ENCODE measurements around the gene ZFYVE21. TPM values are rescaled to one million over a fixed set of nuclear protein-coding genes. Genes with fewer than 3 reads are reported as not detected.

The ZFYVE21 gene
- total RNA-seq, 4 donors from 2014 or later = 78.7 to 175 (median 139) TPM

GRCh38 chr14:103729496-103730448, 14.2 kb downstream of the ZFYVE21 start:
- TF ChIP-seq CTCF (IDR thresholded peaks at IDR 0.05; ENCODE audit: low read depth) = no peak

- TF ChIP-seq CTCF (IDR thresholded peaks at IDR 0.05; ENCODE audit: low read depth) = no peak
These were observed 15.0 kb downstream of the ZFYVE21 start for GRCh38 chr14:103730490-103731035.

DNA sequence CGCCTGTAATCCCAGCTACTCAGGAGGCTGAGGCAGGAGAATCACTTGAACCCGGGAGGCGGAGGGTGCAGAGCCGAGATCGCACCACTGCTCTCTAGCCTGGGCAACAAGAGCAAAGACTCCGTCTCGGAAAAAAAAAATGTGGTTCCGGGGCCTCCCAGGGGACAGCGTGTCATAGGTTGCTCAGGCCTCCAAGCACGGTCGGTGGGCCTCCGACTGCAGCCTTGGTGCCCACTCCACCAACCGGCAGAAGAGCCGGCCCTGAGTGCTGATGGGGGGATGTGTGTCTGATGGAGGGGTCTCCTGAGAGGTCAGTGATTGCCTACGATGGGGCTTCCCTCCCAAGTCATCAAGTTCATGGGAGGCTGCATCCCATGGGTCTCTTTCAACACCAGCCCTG, 15.9 kb downstream of the ZFYVE21 start:
- TF ChIP-seq CTCF (IDR thresholded peaks at IDR 0.05; ENCODE audit: low read depth) = no peak

- TF ChIP-seq CTCF (IDR thresholded peaks at IDR 0.05; ENCODE audit: low read depth) = no peak
These were observed 16.6 kb downstream of the ZFYVE21 start for GRCh38 chr14:103731916-103732867.

DNA sequence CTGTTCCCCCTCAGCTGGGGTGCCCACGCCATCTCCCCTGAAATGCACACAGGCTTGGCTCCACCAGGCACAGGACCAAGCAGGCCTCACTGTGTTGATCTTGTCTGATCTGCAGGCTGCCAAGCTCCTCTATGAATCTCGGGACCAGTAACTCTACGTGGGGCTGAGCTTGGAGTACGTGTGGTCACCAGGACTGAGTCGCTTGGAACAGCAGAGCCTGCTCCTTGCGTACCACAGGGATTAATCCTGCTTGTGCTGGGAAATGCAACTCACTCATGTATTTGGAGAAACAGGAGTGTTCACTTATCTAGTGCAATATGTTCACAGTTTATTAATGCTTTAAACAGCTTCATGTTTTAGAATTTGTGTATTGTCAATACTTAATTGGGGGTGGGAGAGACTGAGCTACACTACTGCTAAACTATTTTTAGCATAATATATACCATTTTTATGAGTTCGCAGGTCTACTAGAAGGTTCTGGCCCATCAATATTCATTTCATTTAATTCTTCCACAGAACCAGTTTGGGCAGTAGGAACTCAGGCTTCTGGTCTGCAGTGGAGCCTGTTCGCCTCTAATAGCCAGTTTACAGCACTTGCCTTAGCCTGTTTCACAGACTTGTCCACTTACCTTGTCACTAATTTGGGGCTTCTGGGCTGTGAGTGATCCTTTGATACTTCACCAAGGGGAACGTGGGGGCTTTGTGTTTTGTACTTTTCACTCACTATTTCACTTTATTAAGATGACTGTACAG, 17.4 kb downstream of the ZFYVE21 start:
- TF ChIP-seq CTCF (IDR thresholded peaks at IDR 0.05; ENCODE audit: low read depth) = no peak

DNA sequence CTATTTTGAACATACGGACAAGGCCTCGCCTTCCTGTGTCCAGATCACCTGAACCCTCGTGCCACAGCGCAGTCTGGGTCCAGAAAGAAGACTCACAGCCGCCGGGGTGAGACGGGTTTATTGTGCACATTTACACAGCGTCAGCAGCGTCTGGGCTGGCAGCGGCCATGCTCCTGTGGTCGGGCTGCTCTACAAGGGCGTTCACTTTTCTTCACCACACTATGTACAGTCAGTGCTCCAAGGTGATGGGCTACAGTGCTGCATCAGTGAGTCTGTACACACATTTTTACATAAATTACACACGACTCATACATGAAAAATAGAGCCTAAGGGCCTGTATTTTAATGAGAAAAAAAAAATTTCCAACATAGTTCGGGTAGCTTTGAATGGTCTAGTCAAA, 18.0 kb downstream of the ZFYVE21 start:
- TF ChIP-seq CTCF (IDR thresholded peaks at IDR 0.05; ENCODE audit: low read depth) = no peak

Measured in subcutaneous adipose tissue (tissue), 4 donors.